H7 (cell line): Measurements from ENCODE around the gene CYB5R2. TPM values are rescaled to one million over a fixed set of nuclear protein-coding genes. Genes with fewer than 3 reads are reported as not detected.

Experiments
- DNase-seq: peaks from one replicate; pipeline ENCODE4 v3.0.0; 2012
- H3K27me3 ChIP-seq: 2 replicates; pipeline ENCODE4 v1.6.0; 2011; ENCODE audit warnings: mild to moderate bottlenecking, low read length; ENCODE audit not compliant: control insufficient read depth, insufficient read depth
- H3K36me3 ChIP-seq: replicated peaks from 2 replicates; pipeline ENCODE4 v1.5.1; 2011; ENCODE audit warnings: low read length; ENCODE audit not compliant: control insufficient read depth, insufficient read depth
- H3K4me3 ChIP-seq: 2 replicates; pipeline ENCODE4 v1.5.1; 2011; ENCODE audit warnings: low read depth, mild to moderate bottlenecking, control low read depth, low read length, moderate library complexity; ENCODE audit not compliant: insufficient read depth
- total RNA-seq: library from RNA; depleted of rRNA; stranded (reverse); fragments of >200 nt; shearing (Covaris generic); gene quantifications from 2 replicates; pipeline ENCODE4 v1.2.3, GENCODE V29; 2014; rRNA removed

Gene CYB5R2
- total RNA-seq = 53.0 and 63.2 TPM in 2 replicates

DNA sequence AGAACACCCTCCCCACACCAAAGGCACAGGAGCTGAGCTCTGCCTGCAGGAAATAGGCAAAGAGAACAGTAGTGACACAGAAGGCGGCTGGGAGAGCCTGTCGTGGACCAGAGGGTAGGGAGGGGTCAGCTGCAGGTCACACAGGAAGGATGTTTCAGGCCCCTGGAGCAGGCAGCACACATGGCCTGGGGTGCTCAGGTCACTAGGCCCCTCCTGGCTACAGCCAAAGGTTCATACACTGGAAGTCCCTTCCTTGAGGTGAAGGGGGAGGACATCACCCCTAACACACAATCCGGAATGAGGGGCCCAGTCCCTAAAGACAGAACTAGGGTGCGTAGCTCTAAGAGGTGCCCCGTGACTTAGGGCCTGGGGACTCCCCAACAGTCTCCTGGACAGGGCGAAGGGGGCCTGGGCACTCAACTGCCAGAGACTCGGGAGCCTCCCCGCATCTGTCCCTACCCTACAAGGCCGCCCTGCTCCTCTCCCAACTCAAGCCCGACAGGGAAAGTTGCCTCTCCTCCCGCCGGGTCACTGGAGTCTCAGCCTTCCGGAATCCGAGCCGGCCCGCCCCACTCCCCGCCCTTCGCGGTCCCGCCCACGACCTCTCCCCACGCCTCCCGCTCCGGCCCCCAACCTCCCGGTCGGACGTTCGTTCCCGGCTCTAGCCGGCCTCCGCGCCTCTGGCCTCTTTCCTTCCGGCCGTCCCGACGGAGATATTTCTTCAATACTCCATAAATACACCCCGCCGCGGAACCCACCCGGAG lies at the start of gene CYB5R2:
Gene CYB5R2 (minus strand): TSS at position 541 of the 764 bp plus-strand sequence. CDS start 675 bp downstream, outside the sequence.
- H3K4me3 ChIP-seq = peak within 1 kb of the TSS; percentile 76
- peaks cover 4% of the 10 kb centered on the region for H3K36me3 ChIP-seq
- no peaks in the 10 kb centered on the region; the same call in 1 of the 2 replicates for H3K27me3 ChIP-seq
- DNase-seq = peak; percentile 91

DNA sequence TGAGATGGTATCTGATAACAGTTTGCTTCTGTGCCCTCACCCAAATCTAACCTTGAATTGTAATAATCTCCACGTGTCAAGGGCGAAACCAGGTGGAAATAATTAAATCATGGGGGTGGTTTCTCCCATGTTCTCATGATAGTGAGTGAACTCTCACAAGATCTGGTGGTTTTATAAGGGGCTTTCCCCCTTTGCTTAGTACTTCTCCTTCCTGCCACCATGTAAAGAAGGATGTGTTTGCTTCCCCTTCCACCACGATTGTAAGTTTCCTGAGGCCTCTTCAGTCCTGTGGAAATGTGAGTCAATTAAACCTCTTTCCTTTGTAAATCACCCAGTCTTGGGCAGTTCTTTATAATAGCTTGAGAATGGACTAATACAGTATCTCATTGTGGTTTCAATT lies 41.5 kb upstream of the CYB5R2 start:
- no peak for DNase-seq
- no peak overlapping the region for H3K4me3 ChIP-seq
- H3K27me3 ChIP-seq = no peaks in the 10 kb centered on the region
- no peaks in the 10 kb centered on the region for H3K36me3 ChIP-seq

DNA sequence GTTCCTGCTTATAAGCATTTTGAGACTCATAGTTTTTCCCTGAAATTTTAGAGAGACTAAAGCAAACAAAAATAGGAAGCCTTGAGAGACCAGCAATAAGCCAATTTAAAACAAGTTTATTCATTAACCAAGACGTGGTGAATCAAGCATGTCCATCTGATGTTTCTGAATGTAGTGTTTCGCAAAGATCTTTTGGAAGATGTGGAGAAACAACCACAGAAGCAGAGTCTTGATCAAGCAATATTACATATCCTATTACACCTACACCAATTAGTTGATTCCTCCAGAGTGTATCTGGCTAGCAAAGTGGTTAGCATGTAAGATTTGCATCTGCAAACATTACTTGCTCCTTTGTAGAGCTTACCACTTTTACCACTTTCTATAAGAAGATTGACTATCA lies 33.1 kb upstream of the CYB5R2 start, which contains the start of gene OVCH2:
Gene OVCH2 (minus strand): TSS at position 101 of the 400 bp plus-strand sequence. CDS start 83 bp downstream, at position 18.
- no peak for DNase-seq
- no peaks in the 10 kb centered on the region; the same call in 1 of the 2 replicates for H3K27me3 ChIP-seq
- no peaks in the 10 kb centered on the region for H3K36me3 ChIP-seq
- H3K4me3 ChIP-seq = no peak within 1 kb of the TSS

DNA sequence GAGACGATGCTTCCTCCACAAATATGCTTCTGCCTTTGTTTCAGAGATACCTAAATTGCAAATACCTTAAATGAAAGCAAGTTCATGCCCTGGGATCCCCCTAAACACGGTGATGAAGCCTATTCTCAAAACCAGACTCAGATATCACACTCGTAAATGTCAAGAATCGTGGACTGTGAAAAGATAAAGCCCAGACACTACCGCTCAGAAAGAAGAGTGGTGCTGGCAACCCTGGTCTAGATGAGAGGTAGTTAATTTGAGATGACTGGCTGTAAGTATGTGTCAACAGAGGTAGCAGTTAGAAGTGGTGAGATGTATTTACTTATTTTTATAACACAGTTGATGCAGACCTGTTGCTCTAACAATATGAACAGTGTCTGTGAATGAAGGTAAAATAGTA lies 30.4 kb upstream of the CYB5R2 start:
- Histone ChIP-seq H3K36me3 (no peaks in the 10 kb centered on the region), H3K27me3 (no peaks in the 10 kb centered on the region; the same call in 1 of the 2 replicates), H3K4me3 (no peak overlapping the region)
- no peak for DNase-seq

DNA sequence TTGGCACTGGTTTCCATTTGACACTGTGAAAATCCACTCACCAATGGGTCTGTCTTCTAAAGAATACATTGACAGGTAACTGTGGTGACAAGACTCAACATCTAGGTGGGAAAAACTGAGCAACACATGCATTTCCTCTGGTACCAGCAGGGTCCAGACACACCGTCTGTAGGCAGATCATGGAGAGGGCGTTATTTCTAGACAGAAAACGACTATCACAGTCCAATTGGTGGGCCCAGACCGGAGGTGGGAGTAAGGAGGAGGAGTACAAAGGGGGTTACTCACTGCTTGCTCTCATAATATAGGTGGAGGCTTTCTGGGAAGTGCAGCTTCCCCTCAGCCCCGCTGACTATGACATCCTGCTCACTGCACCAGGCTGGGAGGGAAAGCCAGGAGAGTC lies 23.1 kb upstream of the CYB5R2 start:
- no peak for DNase-seq
- Histone ChIP-seq H3K4me3 (no peak overlapping the region), H3K36me3 (no peaks in the 10 kb centered on the region), H3K27me3 (no peaks in the 10 kb centered on the region)

DNA sequence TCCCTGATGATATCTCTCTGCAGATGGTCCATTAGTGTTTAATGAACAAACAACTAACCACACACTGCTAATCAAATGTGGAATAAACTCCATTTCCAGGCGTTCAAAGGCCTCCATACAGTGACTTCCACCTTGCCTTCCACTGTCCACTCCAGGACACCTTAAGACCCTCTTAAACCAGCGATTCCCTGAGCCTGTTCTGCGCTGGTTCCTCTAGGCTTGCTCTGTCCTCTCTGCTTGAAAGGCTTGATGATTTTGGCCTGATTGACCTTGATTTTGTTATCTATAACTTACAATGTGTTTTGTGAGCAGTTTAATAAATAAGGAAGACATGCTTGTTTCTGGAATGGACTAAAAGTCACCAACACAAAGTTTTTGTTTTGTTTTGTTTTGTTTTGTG lies 20.9 kb upstream of the CYB5R2 start:
- Histone ChIP-seq H3K4me3 (no peak overlapping the region), H3K27me3 (no peaks in the 10 kb centered on the region), H3K36me3 (no peaks in the 10 kb centered on the region)
- DNase-seq = no peak

DNA sequence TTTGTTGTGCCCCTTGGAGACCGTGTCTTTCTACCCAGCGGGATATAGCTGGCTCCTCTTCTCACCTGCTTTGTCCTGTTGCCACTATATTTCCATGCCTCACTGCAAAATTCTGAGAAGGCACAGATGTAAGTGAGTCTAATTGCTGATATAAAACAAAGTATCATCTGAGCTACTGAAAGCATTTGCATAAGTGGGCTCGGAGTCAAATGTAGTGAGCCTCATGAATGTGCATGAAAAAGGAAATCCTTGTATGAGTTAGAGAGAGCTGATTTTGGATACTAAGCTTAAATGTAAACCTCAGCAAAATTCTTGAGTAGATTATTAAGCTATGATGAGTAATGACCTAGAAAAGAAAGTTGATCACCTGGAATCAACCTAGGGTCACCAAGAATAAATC lies 19.1 kb upstream of the CYB5R2 start:
- DNase-seq = no peak
- Histone ChIP-seq H3K4me3 (no peak overlapping the region), H3K27me3 (no peaks in the 10 kb centered on the region), H3K36me3 (no peaks in the 10 kb centered on the region)

DNA sequence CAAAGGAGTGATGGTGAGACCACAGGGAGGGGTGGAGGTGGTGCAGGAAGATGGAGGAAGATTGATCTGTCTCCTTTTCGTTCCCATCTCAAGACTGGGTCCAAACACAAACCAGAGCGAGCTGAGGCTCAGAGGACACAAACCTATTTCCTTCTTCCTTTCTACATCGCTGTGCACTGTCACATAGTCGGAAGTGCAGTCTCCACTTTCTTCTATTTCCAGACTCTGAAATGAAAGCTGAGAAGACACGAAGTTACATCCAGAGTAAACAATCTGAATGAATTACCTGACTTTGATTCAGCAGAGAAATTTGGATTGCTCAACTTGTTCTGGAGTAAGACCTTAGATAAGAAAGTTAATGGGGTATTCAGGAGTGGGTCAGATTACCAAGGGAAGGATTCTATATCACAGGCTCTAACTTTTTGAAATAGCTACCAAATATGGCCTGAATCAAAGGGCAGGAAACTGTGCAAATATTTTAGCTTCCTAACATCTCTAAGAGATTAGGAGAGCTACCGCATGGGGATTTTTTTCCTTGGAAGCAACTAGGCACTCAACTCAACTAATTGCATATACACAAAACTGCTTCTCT lies 18.6 kb upstream of the CYB5R2 start:
- Histone ChIP-seq H3K36me3 (no peaks in the 10 kb centered on the region), H3K27me3 (no peaks in the 10 kb centered on the region), H3K4me3 (no peak overlapping the region)
- no peak for DNase-seq

DNA sequence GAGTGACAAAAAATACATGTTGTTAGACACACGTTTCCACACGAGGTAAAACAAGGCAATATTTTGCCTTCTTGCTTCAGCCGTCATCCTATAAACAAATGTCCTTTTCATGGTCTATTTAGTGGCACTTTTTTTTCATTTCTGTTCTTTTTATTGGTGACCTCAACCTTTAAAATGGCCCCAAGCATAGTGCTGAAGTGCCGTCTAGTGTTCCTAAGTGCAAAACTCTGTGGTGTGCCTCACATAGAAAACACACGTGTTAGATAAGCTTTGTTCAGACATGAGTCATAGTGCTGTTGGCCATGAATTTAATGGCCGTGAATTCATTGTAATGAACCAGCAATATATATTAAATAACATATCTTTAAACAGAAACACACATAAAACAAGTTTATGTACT lies 17.3 kb upstream of the CYB5R2 start:
- no peak overlapping the region for H3K4me3 ChIP-seq
- no peaks in the 10 kb centered on the region for H3K36me3 ChIP-seq
- H3K27me3 ChIP-seq = no peaks in the 10 kb centered on the region
- no peak for DNase-seq

DNA sequence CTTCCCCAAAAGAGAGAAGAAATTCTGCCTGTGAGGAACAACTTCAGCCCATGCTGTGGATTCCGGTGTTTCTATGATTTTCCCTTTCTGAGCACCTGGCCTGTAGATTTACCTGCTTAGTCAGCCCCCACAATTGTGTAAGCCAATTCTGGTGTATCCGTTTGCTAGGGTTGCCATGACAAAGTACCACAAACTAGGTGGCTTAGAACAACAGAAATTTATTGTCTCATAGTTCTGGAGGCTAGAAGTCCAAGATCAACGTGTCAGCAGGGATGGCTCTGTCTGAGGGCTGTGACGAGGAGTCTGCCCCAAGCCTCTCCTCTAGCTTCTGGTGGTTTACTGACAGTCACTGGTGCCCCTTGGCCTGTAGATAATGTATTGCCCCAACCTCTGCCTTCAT lies 15.9 kb upstream of the CYB5R2 start:
- Histone ChIP-seq H3K36me3 (no peaks in the 10 kb centered on the region), H3K27me3 (no peaks in the 10 kb centered on the region), H3K4me3 (no peak overlapping the region)
- DNase-seq = no peak

DNA sequence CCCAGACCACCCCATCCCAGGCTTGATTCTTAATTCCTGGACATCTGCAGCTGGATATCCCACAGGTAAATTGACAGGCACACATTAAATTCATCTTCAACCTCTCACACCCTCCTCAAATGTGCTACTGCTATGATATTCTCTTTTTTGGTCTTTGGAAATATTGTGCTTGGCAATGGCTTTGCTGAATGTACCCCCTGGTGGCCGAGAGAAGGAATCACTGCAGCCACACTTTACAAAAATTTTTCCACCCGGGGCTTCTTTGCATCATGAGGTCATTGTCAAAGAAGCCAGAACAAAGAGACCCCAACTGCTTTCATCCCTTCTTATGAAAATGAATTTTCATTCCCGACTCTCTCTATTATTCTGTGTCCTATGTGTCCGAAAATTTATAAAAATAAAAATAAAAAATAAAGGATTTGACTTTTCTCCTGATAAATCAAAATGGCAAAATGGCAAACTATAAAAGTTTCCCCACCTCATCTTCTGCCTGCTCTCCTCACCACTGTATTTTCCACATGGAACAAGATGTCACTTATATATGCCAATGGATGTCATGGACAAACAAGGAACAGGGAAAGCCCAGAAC lies 15.0 kb upstream of the CYB5R2 start:
- H3K27me3 ChIP-seq = no peaks in the 10 kb centered on the region
- DNase-seq = peak; percentile 40
- no peak overlapping the region for H3K4me3 ChIP-seq
- H3K36me3 ChIP-seq = no peaks in the 10 kb centered on the region

DNA sequence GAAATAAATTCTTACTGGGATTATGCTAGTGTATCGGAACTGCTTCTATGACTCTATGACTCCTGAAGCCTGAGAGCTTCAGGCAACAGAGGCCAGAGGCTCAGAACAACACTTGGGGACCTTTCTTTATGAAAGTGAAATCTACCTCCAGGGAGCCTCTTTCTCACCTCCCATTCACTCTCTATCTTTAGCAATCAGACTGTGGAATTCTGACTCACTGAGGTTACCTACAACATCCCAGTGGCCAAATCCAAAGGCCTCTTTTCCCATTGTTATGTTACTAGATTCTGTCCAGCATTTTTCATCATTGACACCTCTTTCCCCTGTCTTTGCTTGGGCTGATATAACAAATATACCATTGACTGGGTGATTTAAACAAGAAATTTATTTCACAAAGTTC lies 14.1 kb upstream of the CYB5R2 start:
- DNase-seq = no peak
- no peaks in the 10 kb centered on the region for H3K36me3 ChIP-seq
- no peaks in the 10 kb centered on the region for H3K27me3 ChIP-seq
- H3K4me3 ChIP-seq = no peak overlapping the region

DNA sequence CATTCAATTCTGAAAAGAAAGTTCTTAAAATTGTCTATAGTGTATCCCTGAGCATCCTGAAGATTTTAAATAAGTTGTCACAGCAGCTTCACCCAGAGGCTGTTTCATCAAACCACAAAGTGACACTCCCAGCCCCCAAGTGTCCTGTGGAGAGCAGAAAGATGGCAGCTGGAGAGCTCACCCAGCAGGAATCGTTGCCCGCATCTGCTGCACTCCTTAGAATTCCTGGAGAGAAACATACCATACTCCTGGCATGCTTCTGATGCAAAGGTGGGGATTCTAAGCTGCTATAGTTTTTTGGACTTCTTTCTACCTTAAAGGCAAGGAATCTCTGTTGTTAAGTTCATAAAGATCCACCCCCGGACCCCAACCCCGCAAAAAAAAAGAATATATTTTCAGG lies 13.5 kb upstream of the CYB5R2 start:
- H3K27me3 ChIP-seq = no peaks in the 10 kb centered on the region
- no peak for DNase-seq
- no peaks in the 10 kb centered on the region for H3K36me3 ChIP-seq
- no peak overlapping the region for H3K4me3 ChIP-seq

DNA sequence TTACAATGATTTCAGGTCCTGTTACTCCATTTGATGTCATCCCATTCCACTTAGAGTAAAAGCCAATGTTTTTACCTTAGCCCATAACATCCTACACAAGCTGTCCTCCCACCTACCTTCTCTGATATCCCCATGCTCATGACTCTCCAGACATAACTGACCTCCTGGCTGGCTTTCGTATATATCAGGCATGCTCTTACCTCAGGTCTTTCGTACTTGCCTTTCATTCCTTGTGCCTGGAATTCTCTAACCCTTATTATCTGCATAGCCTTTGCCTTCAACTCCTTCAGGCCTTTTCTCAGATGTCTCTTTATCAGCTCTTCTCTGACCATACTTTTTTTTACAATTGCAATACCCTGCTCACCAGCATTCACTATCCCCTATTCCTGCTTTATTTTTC lies 10.3 kb upstream of the CYB5R2 start:
- no peak overlapping the region for H3K4me3 ChIP-seq
- H3K27me3 ChIP-seq = no peaks in the 10 kb centered on the region
- no peak for DNase-seq
- H3K36me3 ChIP-seq = no peaks in the 10 kb centered on the region

DNA sequence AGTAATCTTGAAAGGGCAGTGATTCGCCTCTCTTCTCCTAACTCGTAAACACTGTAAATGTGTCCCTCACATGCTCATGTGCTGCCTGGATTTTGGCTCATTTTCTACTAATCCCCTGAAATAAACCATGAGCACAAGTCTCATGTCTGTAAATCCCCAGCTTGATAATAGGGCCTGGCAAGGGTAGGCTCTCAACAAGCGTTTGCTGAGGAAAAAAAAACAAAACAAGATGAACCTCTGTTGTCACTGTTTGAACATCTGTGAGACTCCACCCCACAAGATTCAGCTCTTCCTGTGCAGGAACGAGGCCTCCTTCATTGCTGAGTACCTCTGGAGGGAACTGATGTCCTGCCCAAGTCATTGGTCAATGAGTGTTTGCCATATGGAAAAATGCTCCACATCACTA lies 4.5 kb upstream of the CYB5R2 start:
- H3K27me3 ChIP-seq = no peaks in the 10 kb centered on the region; the same call in 1 of the 2 replicates
- H3K4me3 ChIP-seq = no peak overlapping the region
- no peaks in the 10 kb centered on the region for H3K36me3 ChIP-seq
- no peak for DNase-seq
